Activated CD8-positive, alpha-beta T cell treated with anti-CD3 and anti-CD28 coated beads for 36 hours (primary cell): ENCODE results near the gene PGGHG. TPM values are rescaled to one million over a fixed set of nuclear protein-coding genes. Genes with fewer than 3 reads are reported as not detected.
"Not testable (repeated sequence)": the region's sequence is repeated elsewhere in the genome, so short reads cannot be mapped to it uniquely, and the experiment has no call there.

ENCODE experiments used
- ATAC-seq: fragments of 200-7000 bp; cut with Tn5 transposase; one replicate; pipeline ENCODE4 v1.10.0; 2021; ENCODE audit warnings: mild to moderate bottlenecking, moderate library complexity
- CTCF ChIA-PET: fragments of 350-600 bp; sonication (Branson Sonifier 250); formaldehyde crosslinking; loops from one replicate; lab custom pipeline; 2021; ENCODE audit warnings: antibody characterized with exemption; lab: Charles Lee
- POLR2A ChIA-PET: fragments of 350-600 bp; sonication (Branson Sonifier 250); formaldehyde crosslinking; loops from one replicate; lab custom pipeline; 2021; ENCODE audit warnings: antibody characterized with exemption; lab: Charles Lee
- DNase-seq: peaks from one replicate; pipeline ENCODE4 v3.0.0-alpha.2; 2020
- H3K27ac Mint-ChIP-seq: one replicate; pipeline ENCODE4 v1.8.0; 2021; ENCODE audit warnings: mild to moderate bottlenecking, mixed read lengths
- H3K27me3 Mint-ChIP-seq: one replicate; pipeline ENCODE4 v1.8.0; 2021; ENCODE audit warnings: mixed read lengths
- H3K36me3 Mint-ChIP-seq: one replicate; pipeline ENCODE4 v1.8.0; 2021; ENCODE audit warnings: low read depth, mixed read lengths
- H3K4me1 Mint-ChIP-seq: one replicate; pipeline ENCODE4 v1.8.0; 2021; ENCODE audit warnings: low read depth, mixed read lengths
- H3K4me3 Mint-ChIP-seq: one replicate; pipeline ENCODE4 v1.8.0; 2021; ENCODE audit warnings: mild to moderate bottlenecking, moderate library complexity, mixed read lengths
- H3K9me3 Mint-ChIP-seq: one replicate; pipeline ENCODE4 v1.8.0; 2021; ENCODE audit warnings: mixed read lengths
- intact Hi-C: fragments of 100-400 bp; cut with micrococcal nuclease; formaldehyde crosslinking; loops from one replicate; pipeline ENCODE4 v1.10.0; 2022
- total RNA-seq, 2 experiments: library from RNA; stranded (reverse); gene quantifications; one replicate each; pipeline ENCODE4 v1.2.3, GENCODE V29; 2021
- TF ChIP-seq, protein P1 (sequence below): fragments of 200-600 bp; IDR thresholded peaks from one replicate; pipeline ENCODE4 v1.8.0; 2022; ENCODE audit warnings: antibody characterized with exemption, mild to moderate bottlenecking

PGGHG gene
- total RNA-seq, 2 experiments from 2014 or later: 298 to 308 TPM

GRCh38 chr11:283405-284104, 5.4 kb upstream of the PGGHG start:
- peak; percentile 56 for DNase-seq
- TF ChIP-seq, protein P1, sequence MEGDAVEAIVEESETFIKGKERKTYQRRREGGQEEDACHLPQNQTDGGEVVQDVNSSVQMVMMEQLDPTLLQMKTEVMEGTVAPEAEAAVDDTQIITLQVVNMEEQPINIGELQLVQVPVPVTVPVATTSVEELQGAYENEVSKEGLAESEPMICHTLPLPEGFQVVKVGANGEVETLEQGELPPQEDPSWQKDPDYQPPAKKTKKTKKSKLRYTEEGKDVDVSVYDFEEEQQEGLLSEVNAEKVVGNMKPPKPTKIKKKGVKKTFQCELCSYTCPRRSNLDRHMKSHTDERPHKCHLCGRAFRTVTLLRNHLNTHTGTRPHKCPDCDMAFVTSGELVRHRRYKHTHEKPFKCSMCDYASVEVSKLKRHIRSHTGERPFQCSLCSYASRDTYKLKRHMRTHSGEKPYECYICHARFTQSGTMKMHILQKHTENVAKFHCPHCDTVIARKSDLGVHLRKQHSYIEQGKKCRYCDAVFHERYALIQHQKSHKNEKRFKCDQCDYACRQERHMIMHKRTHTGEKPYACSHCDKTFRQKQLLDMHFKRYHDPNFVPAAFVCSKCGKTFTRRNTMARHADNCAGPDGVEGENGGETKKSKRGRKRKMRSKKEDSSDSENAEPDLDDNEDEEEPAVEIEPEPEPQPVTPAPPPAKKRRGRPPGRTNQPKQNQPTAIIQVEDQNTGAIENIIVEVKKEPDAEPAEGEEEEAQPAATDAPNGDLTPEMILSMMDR: no peak
- peaks cover 10% of the 10 kb centered on the region for H3K27me3 Mint-ChIP-seq
- ATAC-seq: peak; percentile 18
- peak overlapping the region; percentile 82 for H3K4me3 Mint-ChIP-seq
- peak overlapping the region; percentile 86 for H3K27ac Mint-ChIP-seq
- intact Hi-C loops: no loop called here
- ChIA-PET CTCF (interaction anchor here (0.7 to 7.4 kb wide), 7 partner anchors 9 to 79 kb away, joined by 3 to 71 read pairs (median 4); partner anchors contain the start of gene IFITM2), POLR2A (interaction anchor here (0.7 to 8.5 kb wide), 17 partner anchors 9 to 72 kb away, joined by 3 to 75 read pairs (median 3); partner anchors contain the start of gene PSMD13)
- H3K36me3 Mint-ChIP-seq: peaks cover 39% of the 10 kb centered on the region
- H3K9me3 Mint-ChIP-seq: no peaks in the 10 kb centered on the region
- H3K4me1 Mint-ChIP-seq: peaks cover 61% of the 10 kb centered on the region

GRCh38 chr11:284105-285020, 4.6 kb upstream of the PGGHG start:
- CTCF ChIA-PET: interaction anchor here (0.8 to 7.4 kb wide), 6 partner anchors 10 to 79 kb away, joined by 3 to 71 read pairs (median 26); partner anchors contain the start of gene IFITM2
- Mint-ChIP-seq H3K9me3 (no peaks in the 10 kb centered on the region), H3K27ac (peak overlapping the region; percentile 86), H3K27me3 (peaks cover 10% of the 10 kb centered on the region), H3K4me3 (peak overlapping the region; percentile 82), H3K4me1 (peaks cover 58% of the 10 kb centered on the region), H3K36me3 (peaks cover 37% of the 10 kb centered on the region)
- intact Hi-C loops: no loop called here
- TF ChIP-seq, protein P1: no peak
- ATAC-seq: no peak
- POLR2A ChIA-PET: interaction anchor here (0.7 to 8.5 kb wide), 17 partner anchors 10 to 71 kb away, joined by 3 to 75 read pairs (median 3); partner anchors contain the start of gene PSMD13
- no peak for DNase-seq

- TF ChIP-seq, protein P1: no peak
- no peak for DNase-seq
- Mint-ChIP-seq H3K36me3 (peaks cover 44% of the 10 kb centered on the region), H3K27ac (peak overlapping the region; percentile 70), H3K9me3 (no peaks in the 10 kb centered on the region), H3K4me3 (peak overlapping the region; percentile 16), H3K4me1 (peaks cover 62% of the 10 kb centered on the region), H3K27me3 (peaks cover 8% of the 10 kb centered on the region)
- intact Hi-C loops: no loop called here
- CTCF ChIA-PET: interaction anchor here (4.5 to 7.4 kb wide), 2 partner anchors 22 to 35 kb away, joined by 26 to 44 read pairs; partner anchors contain the start of gene IFITM2
- no peak for ATAC-seq
- POLR2A ChIA-PET: interaction anchor here (0.8 to 7.7 kb wide), 5 partner anchors 9 to 70 kb away, joined by 3 to 33 read pairs (median 3); no protein-coding TSS in a partner anchor
Measured at GRCh38 chr11:285021-285893, 3.7 kb upstream of the PGGHG start.

- TF ChIP-seq, protein P1: no peak
- H3K9me3 Mint-ChIP-seq: no peaks in the 10 kb centered on the region
- peaks cover 47% of the 10 kb centered on the region for H3K36me3 Mint-ChIP-seq
- H3K27me3 Mint-ChIP-seq: peaks cover 6% of the 10 kb centered on the region
- H3K27ac Mint-ChIP-seq: peak overlapping the region; percentile 70
- H3K4me3 Mint-ChIP-seq: no peak overlapping the region
- no peak for ATAC-seq
- intact Hi-C loops: no loop called here
- CTCF ChIA-PET: interaction anchor here (1.5 to 4.5 kb wide), 2 partner anchors 20 to 35 kb away, joined by 8 to 26 read pairs; no protein-coding TSS in a partner anchor
- peaks cover 60% of the 10 kb centered on the region for H3K4me1 Mint-ChIP-seq
- DNase-seq: no peak
- POLR2A ChIA-PET: interaction anchor here (0.8 to 1.4 kb wide), 4 partner anchors 12 to 70 kb away, joined by 3 read pairs; no protein-coding TSS in a partner anchor
Measured at GRCh38 chr11:285894-286220, 3.1 kb upstream of the PGGHG start.

DNA sequence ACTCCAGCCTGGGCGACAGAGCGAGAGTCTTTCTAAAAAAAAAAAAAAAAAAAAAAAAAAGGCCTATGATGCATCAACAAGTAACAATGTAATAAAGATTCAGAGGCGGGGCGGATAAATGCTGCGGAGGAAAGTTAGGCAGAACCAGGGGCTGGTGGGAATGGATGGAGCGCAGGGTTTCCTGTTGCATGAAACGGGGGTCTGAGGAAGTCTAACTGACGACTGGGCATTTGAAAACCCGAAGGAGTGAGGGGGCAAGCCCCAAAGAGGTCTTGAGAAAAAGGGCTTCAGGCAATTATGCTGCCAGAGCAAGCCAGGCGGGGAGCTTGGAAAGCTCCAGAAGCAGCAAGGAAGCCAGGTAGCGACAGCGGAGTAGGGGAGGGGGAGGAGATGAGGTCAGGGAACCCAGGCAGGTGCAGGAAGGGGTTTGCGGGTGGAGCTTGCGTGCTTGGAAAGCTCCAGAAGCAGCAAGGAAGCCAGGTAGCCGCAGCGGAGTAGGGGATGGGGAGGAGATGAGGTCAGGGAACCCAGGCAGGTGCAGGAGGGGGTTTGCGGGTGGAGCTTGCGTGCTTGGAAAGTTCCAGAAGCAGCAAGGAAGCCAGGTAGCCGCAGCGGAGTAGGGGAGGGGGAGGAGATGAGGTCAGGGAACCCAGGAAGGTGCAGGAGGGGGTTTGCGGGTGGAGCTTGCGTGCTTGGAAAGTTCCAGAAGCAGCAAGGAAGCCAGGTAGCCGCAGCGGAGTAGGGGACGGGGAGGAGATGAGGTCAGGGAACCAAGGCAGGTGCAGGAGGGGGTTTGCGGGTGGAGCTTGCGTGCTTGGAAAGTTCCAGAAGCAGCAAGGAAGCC, 1.7 kb upstream of the PGGHG start:
- H3K36me3 Mint-ChIP-seq: peaks cover 44% of the 10 kb centered on the region
- intact Hi-C loops, H3K9me3 Mint-ChIP-seq, ATAC-seq, H3K27me3 Mint-ChIP-seq: not testable (repeated sequence)
- ChIA-PET POLR2A (interaction anchor here (0.5 to 6.2 kb wide), 14 partner anchors 7 to 119 kb away, joined by 3 to 67 read pairs (median 4); partner anchors contain the start of genes BET1L, IFITM5, NLRP6 and RIC8A), CTCF (interaction anchor here (1.4 to 4.5 kb wide), 5 partner anchors 8 to 36 kb away, joined by 3 to 26 read pairs (median 6); no protein-coding TSS in a partner anchor)
- H3K4me3 Mint-ChIP-seq: peak overlapping the region; percentile 97
- peaks cover 56% of the 10 kb centered on the region for H3K4me1 Mint-ChIP-seq
- peak overlapping the region; percentile 98 for H3K27ac Mint-ChIP-seq
- DNase-seq: peak; percentile 78
